Measurements from ENCODE around the gene MCUR1. TPM values are rescaled to one million over a fixed set of nuclear protein-coding genes. Genes with fewer than 3 reads are reported as not detected.

Gene MCUR1
- total and polyA plus RNA-seq, 10 of the 15 experiments (the other 5 are each of a cell fraction or from before 2014, with no cell fraction given), result 4.4 to 43.9 (median 18.3) TPM

GRCh38 chr6:13818341-13818740 lies 4.0 kb upstream of the MCUR1 start:
- WGBS (ENCODE audit: insufficient coverage, insufficient replicate concordance, low lambda C conversion rate, missing lambda C conversion rate), result 53% methylated on average over 2 of the region's 2 CpGs
- ATAC-seq, result no peak
- in situ Hi-C loops (cut with MboI) (no loop called here), intact Hi-C loops (cut with micrococcal nuclease; ENCODE audit: unreplicated experiment) (no loop called here)
- POLR2A ChIA-PET, result no interaction called here
- H3K27ac ChIP-seq (ENCODE audit: control insufficient read depth, insufficient read depth), result no peak overlapping the region
- no peak overlapping the region for H3K4me3 ChIP-seq
- TF ChIP-seq FOXK2 (IDR thresholded peaks at IDR 0.05) (no peak), SMAD5 (IDR thresholded peaks at IDR 0.05; ENCODE audit: low read depth) (no peak), NFYB (IDR thresholded peaks at IDR 0.05; ENCODE audit: insufficient read depth, low read depth, low read length) (no peak), TAF1 (IDR thresholded peaks at IDR 0.05; ENCODE audit: borderline replicate concordance, low read depth, low read length) (no peak), CBX5 (IDR thresholded peaks at IDR 0.05; ENCODE audit: low read depth) (no peak), CREB1 (IDR thresholded peaks at IDR 0.05; ENCODE audit: low read depth) (no peak), BCL3 (IDR thresholded peaks at IDR 0.05; ENCODE audit: borderline replicate concordance, insufficient read depth, low read depth, low read length, poor library complexity, severe bottlenecking) (no peak), POU2F2 (IDR thresholded peaks at IDR 0.05; ENCODE audit: borderline replicate concordance, low read depth, low read length) (no peak), NRF1 (conservative IDR thresholded peaks at IDR 0.05; ENCODE audit: low read depth, low read length) (no peak), BACH1 (IDR thresholded peaks at IDR 0.05; ENCODE audit: borderline replicate concordance) (no peak), DPF2 (IDR thresholded peaks at IDR 0.05) (no peak), CEBPZ (IDR thresholded peaks at IDR 0.05; ENCODE audit: low read depth, low read length) (no peak)
- no peak for FAIRE-seq
- H3K79me2 ChIP-seq (ENCODE audit: control insufficient read depth, insufficient read depth, low read length), result peaks cover 6% of the 10 kb centered on the region
- no TSS peak for BruUV-seq (replicated peaks)
- no peaks in the 10 kb centered on the region for H3K27me3 ChIP-seq (replicated peaks in 1 of 2; ENCODE audit: control insufficient read depth in 2 of 2, insufficient read depth in 2 of 2, low read length in 1 of 2)
- peaks cover 6% of the 10 kb centered on the region for H3K4me1 ChIP-seq (ENCODE audit: control insufficient read depth, insufficient read depth, low read length)
- no peak for DNase-seq (ENCODE audit: low read depth, low spot score)
- no peak overlapping the region for H3K9ac ChIP-seq (ENCODE audit: control insufficient read depth, insufficient read depth, low read length)
- no peak overlapping the region for H3K4me2 ChIP-seq (ENCODE audit: control insufficient read depth, insufficient read depth)
- RAD21 ChIA-PET (ENCODE audit: unreplicated experiment), result no interaction called here
- SMC1A ChIA-PET (ENCODE audit: uncharacterized antibody, unreplicated experiment), result interaction anchor here (0.7 kb wide), 1 partner anchor 9 kb away, joined by 3 read pairs; no protein-coding TSS in a partner anchor
- no peaks in the 10 kb centered on the region; the same call in 2 of the 3 replicates for H3K9me3 ChIP-seq (replicated peaks; ENCODE audit: control insufficient read depth, insufficient read depth, low read length)
- H2AFZ ChIP-seq (ENCODE audit: control insufficient read depth, low read depth, low read length), result no peak overlapping the region
- H4K20me1 ChIP-seq (ENCODE audit: control insufficient read depth, insufficient read depth), result no peaks in the 10 kb centered on the region
- CTCF ChIA-PET, result interaction anchor here (1.0 to 2.4 kb wide), 2 partner anchors 23 to 249 kb away, joined by 3 to 6 read pairs; no protein-coding TSS in a partner anchor
- no peaks in the 10 kb centered on the region for H3K36me3 ChIP-seq (ENCODE audit: control insufficient read depth in 2 of 2, insufficient read depth in 2 of 2, low read length in 1 of 2)

Measured in GM12878 (cell line).